ENCODE data around the gene SNIP1. TPM values are rescaled to one million over a fixed set of nuclear protein-coding genes. Genes with fewer than 3 reads are reported as not detected.

The SNIP1 gene
- total RNA-seq, 1 donor from 2014 or later, result 29.8 TPM

Small RNA genes lying within 50 kb of the gene (small RNA-seq; reads per million reads assigned to genes)
- gene AL034379.1, result not detected
- 0.13 reads per million for gene MIR5581

Other genes with a start within 250 kb of the SNIP1 start
- gene ZC3H12A, start 79.7 kb downstream of the SNIP1 start, total RNA-seq, result 0.41 TPM
- 147 TPM for gene MEAF6, start 39.5 kb downstream of the SNIP1 start, total RNA-seq
- 2.9 TPM for gene DNALI1, start 2.6 kb upstream of the SNIP1 start, total RNA-seq
- 44.4 TPM for gene GNL2, start 41.6 kb upstream of the SNIP1 start, total RNA-seq
- not detected for gene RSPO1, start 80.6 kb upstream of the SNIP1 start, total RNA-seq
- 0.82 TPM for gene CDCA8, start 138.2 kb upstream of the SNIP1 start, total RNA-seq
- gene EPHA10, start 210.8 kb upstream of the SNIP1 start, total RNA-seq, result 8.6 TPM
- 28.9 TPM for gene MANEAL, start 239.6 kb upstream of the SNIP1 start, total RNA-seq

Measured in frontal cortex (tissue), 1 donor.